ENCODE data around the gene PROS1.
"Not testable (repeated sequence)": the region's sequence is repeated elsewhere in the genome, so short reads cannot be mapped to it uniquely, and the experiment has no call there.

DNA sequence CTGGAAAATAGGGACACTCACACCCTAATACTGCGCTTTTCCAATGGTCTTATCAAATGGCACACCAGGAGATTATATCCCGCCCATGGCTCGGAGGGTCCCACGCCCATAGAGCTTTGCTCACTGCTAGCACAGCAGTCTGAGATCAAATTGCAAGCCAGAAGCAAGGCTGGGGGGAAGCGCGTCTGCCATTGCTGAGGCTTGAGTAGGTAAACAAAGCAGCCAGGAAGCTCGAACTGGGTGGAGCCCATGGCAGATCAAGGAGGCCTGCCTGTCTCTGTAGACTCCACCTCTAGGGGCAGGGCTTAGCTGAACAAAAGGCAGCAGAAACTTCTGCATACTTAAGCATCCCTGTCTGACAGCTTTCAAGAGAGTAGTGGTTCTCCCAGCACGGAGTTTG, 23.7 kb downstream of the PROS1 start:
- TF ChIP-seq, protein P1, sequence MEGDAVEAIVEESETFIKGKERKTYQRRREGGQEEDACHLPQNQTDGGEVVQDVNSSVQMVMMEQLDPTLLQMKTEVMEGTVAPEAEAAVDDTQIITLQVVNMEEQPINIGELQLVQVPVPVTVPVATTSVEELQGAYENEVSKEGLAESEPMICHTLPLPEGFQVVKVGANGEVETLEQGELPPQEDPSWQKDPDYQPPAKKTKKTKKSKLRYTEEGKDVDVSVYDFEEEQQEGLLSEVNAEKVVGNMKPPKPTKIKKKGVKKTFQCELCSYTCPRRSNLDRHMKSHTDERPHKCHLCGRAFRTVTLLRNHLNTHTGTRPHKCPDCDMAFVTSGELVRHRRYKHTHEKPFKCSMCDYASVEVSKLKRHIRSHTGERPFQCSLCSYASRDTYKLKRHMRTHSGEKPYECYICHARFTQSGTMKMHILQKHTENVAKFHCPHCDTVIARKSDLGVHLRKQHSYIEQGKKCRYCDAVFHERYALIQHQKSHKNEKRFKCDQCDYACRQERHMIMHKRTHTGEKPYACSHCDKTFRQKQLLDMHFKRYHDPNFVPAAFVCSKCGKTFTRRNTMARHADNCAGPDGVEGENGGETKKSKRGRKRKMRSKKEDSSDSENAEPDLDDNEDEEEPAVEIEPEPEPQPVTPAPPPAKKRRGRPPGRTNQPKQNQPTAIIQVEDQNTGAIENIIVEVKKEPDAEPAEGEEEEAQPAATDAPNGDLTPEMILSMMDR (IDR thresholded peaks at IDR 0.05) = not testable (repeated sequence)
- not testable (repeated sequence) for TF ChIP-seq EZH2 (IDR thresholded peaks at IDR 0.05; ENCODE audit: borderline replicate concordance, insufficient read depth, low read depth, low read length, poor library complexity, severe bottlenecking)
